H1 (cell line): ENCODE measurements around the gene DDI2. TPM values are rescaled to one million over a fixed set of nuclear protein-coding genes. Genes with fewer than 3 reads are reported as not detected.

Experiments used
- CTCF ChIA-PET: fragments of 300-600 bp; sonication (Branson Sonifier 250); formaldehyde crosslinking; loops from one replicate; lab custom pipeline; 2021; ENCODE audit not compliant: partially characterized antibody; lab: Charles Lee
- POLR2A ChIA-PET: fragments of 300-600 bp; sonication (Branson Sonifier 250); formaldehyde crosslinking; loops from one replicate; lab custom pipeline; 2021; ENCODE audit warnings: inconsistent platforms; ENCODE audit not compliant: partially characterized antibody; lab: Charles Lee
- DNase-seq, 2 experiments: peaks; one replicate each; pipeline versions ENCODE4 v3.0.0 to v3.0.0-alpha.2; 2010 to 2022; ENCODE audit warnings: low spot score in 2 of 2, low read depth in 1 of 2, mixed read lengths in 1 of 2
- FAIRE-seq: peaks from 2 replicates; lab custom pipeline; 2011; peaks lifted over from hg19 to GRCh38; lab: Jason Lieb, UNC
- H2AFZ ChIP-seq: 2 replicates; pipeline ENCODE4 v1.8.1; 2012; ENCODE audit warnings: low read length, inconsistent platforms
- H2AK5ac ChIP-seq: 2 replicates; pipeline ENCODE4 v1.6.1; 2013; ENCODE audit warnings: low read depth, low read length
- H2BK120ac ChIP-seq: replicated peaks from 2 replicates; pipeline ENCODE3; 2013; ENCODE audit warnings: low read depth, low read length, inconsistent platforms
- H2BK12ac ChIP-seq: 2 replicates; pipeline ENCODE4 v1.6.1; 2013; ENCODE audit warnings: low read depth, low read length
- H2BK15ac ChIP-seq: 2 replicates; pipeline ENCODE4 v1.6.1; 2013; ENCODE audit warnings: low read length
- H2BK20ac ChIP-seq: 2 replicates; pipeline ENCODE4 v1.6.1; 2013; ENCODE audit warnings: low read length
- H2BK5ac ChIP-seq: 2 replicates; pipeline ENCODE4 v1.6.1; 2013; ENCODE audit warnings: low read depth, low read length
- H3K14ac ChIP-seq: 2 replicates; pipeline ENCODE4 v1.6.1; 2013; ENCODE audit warnings: inconsistent platforms; ENCODE audit not compliant: insufficient read length
- H3K18ac ChIP-seq: 2 replicates; pipeline ENCODE4 v1.6.1; 2013; ENCODE audit warnings: low read length; ENCODE audit errors: extremely low read depth
- H3K23ac ChIP-seq: 2 replicates; pipeline ENCODE4 v1.6.1; 2013; ENCODE audit warnings: inconsistent platforms; ENCODE audit not compliant: insufficient read length
- H3K23me2 ChIP-seq: 2 replicates; pipeline ENCODE4 v1.6.1; 2013; ENCODE audit warnings: low read depth, low read length
- H3K27ac ChIP-seq: 2 replicates; pipeline ENCODE4 v1.6.1; 2011; ENCODE audit warnings: low read depth, low read length, inconsistent platforms
- H3K27me3 ChIP-seq, 4 experiments: replicated peaks in 1 of 4; 1 replicate in 1 of 4; 2 replicates in 3 of 4; pipeline versions ENCODE4 v1.6.1 to v1.8.1; 2011 to 2013; ENCODE audit warnings: low read length in 3 of 4, mild to moderate bottlenecking in 3 of 4, inconsistent platforms in 2 of 4, mixed read lengths in 2 of 4, moderate library complexity in 1 of 4; ENCODE audit not compliant: control insufficient read depth in 3 of 4, insufficient read depth in 3 of 4; ENCODE audit errors: extremely low read depth in 1 of 4
- H3K36me3 ChIP-seq, 4 experiments: 2 replicates each; pipeline versions ENCODE4 v1.6.1 to v1.8.1; 2011 to 2013; ENCODE audit warnings: mild to moderate bottlenecking in 4 of 4, low read length in 3 of 4, moderate library complexity in 2 of 4, control low read depth in 1 of 4, inconsistent platforms in 1 of 4; ENCODE audit not compliant: insufficient read depth in 4 of 4, control insufficient read depth in 2 of 4
- H3K4ac ChIP-seq: replicated peaks from 2 replicates; pipeline ENCODE3; 2013; ENCODE audit warnings: low read length, low read depth, mixed read lengths, inconsistent platforms; ENCODE audit not compliant: insufficient read length
- H3K4me1 ChIP-seq, 4 experiments: replicated peaks in 1 of 4; 1 replicate in 1 of 4; 2 replicates in 3 of 4; pipeline versions ENCODE4 v1.6.1 to v1.8.1; 2011 to 2013; ENCODE audit warnings: low read length in 3 of 4, inconsistent platforms in 2 of 4, mixed read lengths in 1 of 4; ENCODE audit not compliant: insufficient read depth in 4 of 4, control insufficient read depth in 3 of 4
- H3K4me2 ChIP-seq, 2 experiments: 2 replicates each; pipeline versions ENCODE4 v1.6.1 to v1.8.1; 2011 to 2013; ENCODE audit warnings: low read depth in 2 of 2, low read length in 2 of 2, control low read depth in 1 of 2, inconsistent platforms in 1 of 2, mild to moderate bottlenecking in 1 of 2; ENCODE audit not compliant: insufficient read depth in 1 of 2
- H3K4me3 ChIP-seq, 4 experiments: fragments of 200-600, 300-600 bp in 1 of 4; sonication (generic), shearing (Covaris generic), sonication (Bioruptor Twin) in 1 of 4; 2 replicates each; pipeline versions ENCODE4 v1.5.1 to v1.8.1; 2011 to 2016; ENCODE audit warnings: low read length in 4 of 4, low read depth in 3 of 4, control low read depth in 2 of 4, inconsistent platforms in 2 of 4, mild to moderate bottlenecking in 2 of 4, mixed read lengths in 1 of 4, moderate library complexity in 1 of 4; ENCODE audit not compliant: insufficient read depth in 2 of 4; ENCODE audit errors: extremely low read depth in 1 of 4
- H3K56ac ChIP-seq: replicated peaks from 2 replicates; pipeline ENCODE3; 2013; ENCODE audit warnings: low read depth, mild to moderate bottlenecking, mixed read lengths, low read length, inconsistent platforms; ENCODE audit not compliant: insufficient read length
- H3K79me1 ChIP-seq: 2 replicates; pipeline ENCODE4 v1.6.1; 2013; ENCODE audit warnings: low read depth, low read length, control low read depth
- H3K79me2 ChIP-seq, 2 experiments: 2 replicates each; pipeline versions ENCODE4 v1.6.1 to v1.8.1; 2012 to 2013; ENCODE audit warnings: low read length in 2 of 2, mild to moderate bottlenecking in 2 of 2, inconsistent platforms in 1 of 2; ENCODE audit not compliant: insufficient read depth in 2 of 2, control insufficient read depth in 1 of 2
- H3K9ac ChIP-seq, 4 experiments: replicated peaks in 1 of 4; 1 replicate in 1 of 4; 2 replicates in 3 of 4; pipeline versions ENCODE4 v1.6.1 to v1.8.1; 2011 to 2013; ENCODE audit warnings: low read depth in 3 of 4, low read length in 3 of 4, control low read depth in 2 of 4, mild to moderate bottlenecking in 2 of 4, moderate library complexity in 2 of 4, inconsistent platforms in 1 of 4; ENCODE audit errors: extremely low read depth in 1 of 4
- H3K9me3 ChIP-seq, 2 experiments: 2 replicates each; pipeline versions ENCODE4 v1.6.1 to v1.8.1; 2012 to 2013; ENCODE audit warnings: mild to moderate bottlenecking in 2 of 2, moderate library complexity in 2 of 2, control low read depth in 1 of 2, inconsistent platforms in 1 of 2, low read depth in 1 of 2, low read length in 1 of 2, mixed read lengths in 1 of 2; ENCODE audit not compliant: insufficient read depth in 2 of 2
- H4K20me1 ChIP-seq, 2 experiments: replicated peaks in 1 of 2; 2 replicates each; pipeline versions ENCODE3 to v1.8.1; 2011 to 2013; ENCODE audit warnings: inconsistent platforms in 2 of 2, low read length in 2 of 2, mild to moderate bottlenecking in 1 of 2; ENCODE audit not compliant: insufficient read depth in 2 of 2, control insufficient read depth in 1 of 2
- H4K5ac ChIP-seq: 2 replicates; pipeline ENCODE4 v1.6.1; 2013; ENCODE audit warnings: low read length, low read depth, mixed read lengths, inconsistent platforms; ENCODE audit not compliant: insufficient read length
- H4K8ac ChIP-seq: 2 replicates; pipeline ENCODE4 v1.8.0; 2013; ENCODE audit warnings: mild to moderate bottlenecking, moderate library complexity, low read length, inconsistent platforms; ENCODE audit not compliant: insufficient read depth; ENCODE audit errors: extremely low read depth
- H4K91ac ChIP-seq: replicated peaks from 2 replicates; pipeline ENCODE3; 2013; ENCODE audit warnings: low read length, mixed read lengths, inconsistent platforms; ENCODE audit not compliant: insufficient read length
- ATF3 ChIP-seq: IDR thresholded peaks from 2 replicates; pipeline ENCODE4 v1.6.1; 2011; ENCODE audit warnings: low read depth, mild to moderate bottlenecking, low read length; ENCODE audit not compliant: insufficient read depth
- CBX5 ChIP-seq: fragments of 300-800, 300-1000 bp; sonication (generic); IDR thresholded peaks from 2 replicates; pipeline ENCODE4 v1.7.1; 2016; ENCODE audit warnings: antibody characterized with exemption, low read length, low read depth
- HDAC2 ChIP-seq, 2 experiments: fragments of 300-600 bp in 1 of 2; sonication (generic) in 1 of 2; IDR thresholded peaks; 2 replicates each; pipeline ENCODE4 v1.6.1; 2011 to 2012; ENCODE audit warnings: low read depth in 2 of 2, low read length in 2 of 2, mild to moderate bottlenecking in 2 of 2, moderate library complexity in 2 of 2, borderline replicate concordance in 1 of 2, inconsistent platforms in 1 of 2
- JUN ChIP-seq: IDR thresholded peaks from 2 replicates; pipeline ENCODE4 v1.6.1; 2011; ENCODE audit warnings: low read depth, mild to moderate bottlenecking, improper control_type of control experiment, low read length
- KDM4A ChIP-seq: IDR thresholded peaks from one replicate; pipeline ENCODE4 v1.7.1; 2012; ENCODE audit warnings: low read depth, mild to moderate bottlenecking, moderate library complexity, low read length, inconsistent platforms; ENCODE audit not compliant: severe bottlenecking
- RXRA ChIP-seq: IDR thresholded peaks from 2 replicates; pipeline ENCODE4 v1.6.1; 2011; ENCODE audit warnings: low read depth, mild to moderate bottlenecking, low read length, moderate library complexity; ENCODE audit not compliant: insufficient read depth
- SIRT6 ChIP-seq: IDR thresholded peaks from one replicate; pipeline ENCODE4 v1.7.1; 2012; ENCODE audit warnings: low read length, inconsistent platforms
- SP1 ChIP-seq: IDR thresholded peaks from 2 replicates; pipeline ENCODE4 v1.6.1; 2011; ENCODE audit warnings: low read depth, low read length
- SP2 ChIP-seq: IDR thresholded peaks from 2 replicates; pipeline ENCODE4 v1.6.1; 2012; ENCODE audit warnings: mild to moderate bottlenecking, low read length, inconsistent platforms
- TEAD4 ChIP-seq: IDR thresholded peaks from 2 replicates; pipeline ENCODE4 v1.6.1; 2012; ENCODE audit warnings: low read depth, low read length, inconsistent platforms, mixed read lengths
- WGBS, 2 experiments: shearing (Covaris generic) in 1 of 2; methylation state at CpG; one replicate each; pipeline versions ENCODE4 v1.1.6 to v1.1.7; 2013 to 2015; ENCODE audit warnings: low lambda C conversion rate in 2 of 2, mixed read lengths in 2 of 2, inconsistent platforms in 1 of 2, low coverage in 1 of 2, missing lambda C conversion rate in 1 of 2; ENCODE audit not compliant: insufficient replicate concordance in 2 of 2, insufficient coverage in 1 of 2, insufficient read length in 1 of 2; ENCODE audit errors: extremely low coverage in 1 of 2, missing lambda C conversion rate in 1 of 2; 5-methylcytosine and 5-hydroxymethylcytosine counted together
- polyA plus RNA-seq, 7 experiments: library from polyadenylated mRNA; depleted of rRNA in 3 of 7; stranded (reverse) in 5 of 7; unstranded in 2 of 7; fragments of >200 nt in 5 of 7; fragments of 200-250 nt in 2 of 7; gene quantifications; 1 replicate in 5 of 7; 2 replicates in 1 of 7; 4 replicates in 1 of 7; pipeline versions ENCODE4 v1.2.1 to v1.2.3, GENCODE V29; 2011 to 2013; ENCODE audit warnings: missing spikeins in 2 of 7, mixed read lengths in 2 of 7
- total RNA-seq: library from RNA; stranded (reverse); fragmentation: NEBNext Ultra II Directional; extraction: Animal tissue kit (Norgen Biotek cat#: 25700); gene quantifications from 2 replicates; pipeline ENCODE4 v1.2.1, GENCODE V29; 2021
- TF ChIP-seq, protein P1 (sequence below): IDR thresholded peaks from 2 replicates; pipeline ENCODE4 v1.6.1; 2011; ENCODE audit warnings: low read length, improper control_type of control experiment

Gene DDI2
- total and polyA plus RNA-seq, 2 of the 8 experiments (the other 6 are each of a cell fraction or from before 2014, with no cell fraction given), result 7.7 to 38.3 TPM

DNA sequence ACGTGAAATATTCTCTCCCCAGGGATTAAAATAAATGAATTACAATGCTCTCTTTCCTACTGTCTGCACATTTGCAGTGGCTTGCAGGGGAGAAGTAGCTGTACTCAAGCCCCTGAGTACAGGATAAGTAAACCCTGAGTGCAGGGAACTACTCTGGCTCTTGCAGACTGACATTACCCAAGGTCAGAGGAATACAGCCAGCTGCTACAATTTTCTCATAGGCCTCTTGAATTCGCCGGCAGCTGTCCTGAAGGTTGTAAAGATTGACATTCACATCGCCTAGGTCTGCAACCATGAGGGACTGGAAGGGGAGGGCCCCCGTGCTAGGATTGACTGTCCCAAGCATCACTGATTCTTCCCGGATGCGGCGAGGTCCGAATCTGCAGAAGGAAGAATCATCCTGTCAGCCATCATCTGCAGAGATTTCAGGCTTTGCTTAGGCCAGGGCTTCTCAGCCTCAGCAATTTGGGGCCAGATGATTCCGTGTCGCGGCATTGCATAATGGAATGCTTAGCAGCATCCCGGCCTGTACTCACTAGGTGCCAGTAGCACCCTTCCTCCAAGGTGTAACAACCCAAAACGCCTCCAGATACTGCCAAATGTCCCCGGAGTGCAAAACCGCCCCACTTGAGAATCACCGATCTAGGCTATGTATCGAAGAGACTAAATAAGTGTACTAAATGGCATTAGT is 34.1 kb upstream of the DDI2 start:
- H3K4me2 ChIP-seq, result no peak overlapping the region; a peak in 1 of 4 replicates
- H3K18ac ChIP-seq, result no peak overlapping the region
- CTCF ChIA-PET, result interaction anchor here (4.1 kb wide), 1 partner anchor 12 kb away, joined by 19 read pairs; no protein-coding TSS in a partner anchor
- H3K4me1 ChIP-seq, result no peaks in the 10 kb centered on the region
- H2BK120ac ChIP-seq, result no peak overlapping the region
- no peaks in the 10 kb centered on the region for H3K79me1 ChIP-seq
- no peak overlapping the region for H4K5ac ChIP-seq
- no peak overlapping the region for H4K91ac ChIP-seq
- POLR2A ChIA-PET, result interaction anchor here (1.0 to 4.2 kb wide), 4 partner anchors 9 to 14 kb away, joined by 3 to 23 read pairs (median 8); no protein-coding TSS in a partner anchor
- no peak overlapping the region for H4K8ac ChIP-seq
- H3K27ac ChIP-seq, result no peak overlapping the region
- H2AK5ac ChIP-seq, result no peak overlapping the region
- H2BK20ac ChIP-seq, result no peak overlapping the region
- no peaks in the 10 kb centered on the region for H3K36me3 ChIP-seq
- no peak overlapping the region for H2BK5ac ChIP-seq
- FAIRE-seq, result no peak
- H3K4ac ChIP-seq, result no peak overlapping the region
- peaks cover 2% of the 10 kb centered on the region; the same call in 1 of the 2 replicates for H3K23me2 ChIP-seq
- H3K14ac ChIP-seq, result no peak overlapping the region
- WGBS, 2 experiments, result 92% methylated on average over 18 of the region's 18 CpGs; no CpG with 5 or more reads in 1 of the 2 experiments
- H2BK15ac ChIP-seq, result no peak overlapping the region
- no peak for DNase-seq
- no peak overlapping the region for H2BK12ac ChIP-seq
- H3K9ac ChIP-seq, result no peak overlapping the region
- no peak overlapping the region for H3K56ac ChIP-seq
- H3K9me3 ChIP-seq, result no peaks in the 10 kb centered on the region
- no peak overlapping the region for H3K4me3 ChIP-seq
- no peaks in the 10 kb centered on the region for H3K79me2 ChIP-seq
- H4K20me1 ChIP-seq, result peaks cover 0 to 2% of the 10 kb centered on the region in 2 experiments
- no peaks in the 10 kb centered on the region for H3K27me3 ChIP-seq
- no peak overlapping the region for H2AFZ ChIP-seq
- H3K23ac ChIP-seq, result no peak overlapping the region
- TF ChIP-seq TEAD4 (no peak), SP2 (no peak), CBX5 (no peak), RXRA (no peak), KDM4A (no peak), JUN (no peak), HDAC2 (IDR thresholded peaks at IDR 0.05; ENCODE audit: borderline replicate concordance in 1 of 2, low read depth in 2 of 2, low read length in 2 of 2) (no peak), SP1 (no peak), ATF3 (no peak), SIRT6 (no peak)
- TF ChIP-seq, protein P1, sequence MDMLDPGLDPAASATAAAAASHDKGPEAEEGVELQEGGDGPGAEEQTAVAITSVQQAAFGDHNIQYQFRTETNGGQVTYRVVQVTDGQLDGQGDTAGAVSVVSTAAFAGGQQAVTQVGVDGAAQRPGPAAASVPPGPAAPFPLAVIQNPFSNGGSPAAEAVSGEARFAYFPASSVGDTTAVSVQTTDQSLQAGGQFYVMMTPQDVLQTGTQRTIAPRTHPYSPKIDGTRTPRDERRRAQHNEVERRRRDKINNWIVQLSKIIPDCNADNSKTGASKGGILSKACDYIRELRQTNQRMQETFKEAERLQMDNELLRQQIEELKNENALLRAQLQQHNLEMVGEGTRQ, result no peak
